ENCODE results near the gene NAA80.

The NAA80 gene

GRCh38 chr3:50288387-50289007 is 10.7 kb downstream of the NAA80 start:
- TF ChIP-seq, protein P1, sequence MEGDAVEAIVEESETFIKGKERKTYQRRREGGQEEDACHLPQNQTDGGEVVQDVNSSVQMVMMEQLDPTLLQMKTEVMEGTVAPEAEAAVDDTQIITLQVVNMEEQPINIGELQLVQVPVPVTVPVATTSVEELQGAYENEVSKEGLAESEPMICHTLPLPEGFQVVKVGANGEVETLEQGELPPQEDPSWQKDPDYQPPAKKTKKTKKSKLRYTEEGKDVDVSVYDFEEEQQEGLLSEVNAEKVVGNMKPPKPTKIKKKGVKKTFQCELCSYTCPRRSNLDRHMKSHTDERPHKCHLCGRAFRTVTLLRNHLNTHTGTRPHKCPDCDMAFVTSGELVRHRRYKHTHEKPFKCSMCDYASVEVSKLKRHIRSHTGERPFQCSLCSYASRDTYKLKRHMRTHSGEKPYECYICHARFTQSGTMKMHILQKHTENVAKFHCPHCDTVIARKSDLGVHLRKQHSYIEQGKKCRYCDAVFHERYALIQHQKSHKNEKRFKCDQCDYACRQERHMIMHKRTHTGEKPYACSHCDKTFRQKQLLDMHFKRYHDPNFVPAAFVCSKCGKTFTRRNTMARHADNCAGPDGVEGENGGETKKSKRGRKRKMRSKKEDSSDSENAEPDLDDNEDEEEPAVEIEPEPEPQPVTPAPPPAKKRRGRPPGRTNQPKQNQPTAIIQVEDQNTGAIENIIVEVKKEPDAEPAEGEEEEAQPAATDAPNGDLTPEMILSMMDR (IDR thresholded peaks at IDR 0.05): no peak

- TF ChIP-seq, protein P1 (IDR thresholded peaks at IDR 0.05): no peak
Measured at GRCh38 chr3:50287262-50287661, 11.9 kb downstream of the NAA80 start.

- TF ChIP-seq, protein P1 (IDR thresholded peaks at IDR 0.05): no peak
Measured at GRCh38 chr3:50286322-50287227, 12.6 kb downstream of the NAA80 start.

- TF ChIP-seq, protein P1 (IDR thresholded peaks at IDR 0.05): no peak
Measured at GRCh38 chr3:50279255-50280016, 19.8 kb downstream of the NAA80 start.

DNA sequence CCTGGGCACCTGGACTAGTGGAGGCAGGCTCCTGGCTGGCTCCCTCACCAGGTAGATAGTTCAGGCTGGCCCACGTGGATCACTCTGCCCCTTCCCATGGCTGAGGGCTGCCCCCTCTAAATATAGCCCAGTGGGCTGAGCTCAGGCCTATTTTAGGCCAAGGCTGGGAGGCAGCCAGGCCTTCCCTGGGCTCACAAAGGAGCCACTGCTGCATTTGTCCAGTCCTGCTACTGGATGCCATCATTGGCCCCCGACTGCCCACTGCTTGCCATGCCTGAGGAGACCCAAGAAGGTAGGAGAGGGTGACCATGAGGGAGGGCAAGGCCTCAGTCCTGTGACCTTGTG is 20.4 kb downstream of the NAA80 start, which contains the start of gene LSMEM2:
Gene LSMEM2 (plus strand): TSS at position 208 of the 345 bp plus-strand sequence. CDS start 27 bp downstream, at position 235.
- TF ChIP-seq, protein P1 (IDR thresholded peaks at IDR 0.05): no peak

- TF ChIP-seq, protein P1 (IDR thresholded peaks at IDR 0.05): no peak
Measured at GRCh38 chr3:50278123-50278879, 20.9 kb downstream of the NAA80 start.

- TF ChIP-seq, protein P1 (IDR thresholded peaks at IDR 0.05): no peak
Measured at GRCh38 chr3:50276762-50277101, 22.5 kb downstream of the NAA80 start.
